NCI-H146 treated with DMSO at 0.1 percent for 48 hours (cell line): ENCODE results near the gene LGALS9.
"Not testable (repeated sequence)": the region's sequence is repeated elsewhere in the genome, so short reads cannot be mapped to it uniquely, and the experiment has no call there.

Experiments used
- DNase-seq: peaks from one replicate; lab custom pipeline; 2025; ENCODE audit not compliant: unreplicated experiment; lab: John Stamatoyannopoulos, UW

Gene LGALS9

DNA sequence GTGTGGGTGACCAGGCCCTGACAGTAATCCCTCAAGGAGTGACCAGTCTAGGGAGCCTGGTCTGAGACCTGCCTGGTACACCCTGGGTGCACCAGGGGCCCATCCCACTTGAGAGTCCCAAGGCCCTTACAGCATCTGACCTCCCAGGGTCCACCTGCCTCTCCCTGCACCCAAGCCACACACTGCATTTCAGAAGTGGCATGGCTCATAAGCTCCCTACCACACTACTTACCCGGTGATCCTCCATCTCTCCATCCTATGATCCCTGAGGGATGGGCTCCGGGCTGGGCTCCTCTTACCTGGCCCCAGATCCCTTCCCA is 40.6 kb downstream of the LGALS9 start:
- no peak for DNase-seq

- not testable (repeated sequence) for DNase-seq
These were observed 41.0 kb downstream of the LGALS9 start for GRCh38 chr17:27671977-27672480.

DNA sequence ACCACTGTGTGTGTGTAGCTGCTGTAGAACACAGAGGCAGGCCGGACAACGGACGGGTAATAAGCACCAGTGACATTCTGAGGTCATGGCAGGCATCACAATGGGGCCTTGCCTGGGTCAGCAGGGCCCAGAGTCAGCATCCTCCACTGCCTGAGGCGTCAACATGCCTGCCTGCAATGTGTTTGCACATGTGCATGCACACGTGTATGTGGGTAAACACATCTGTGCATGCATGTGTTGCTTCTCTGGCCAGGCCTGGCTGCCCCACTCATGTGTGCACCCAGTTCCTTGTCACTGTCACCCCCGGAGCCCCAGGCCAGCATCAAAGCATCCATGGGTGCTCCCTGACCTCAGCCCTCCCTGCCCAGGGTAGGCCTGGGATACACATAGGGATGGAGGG is 43.3 kb downstream of the LGALS9 start:
- DNase-seq = no peak

DNA sequence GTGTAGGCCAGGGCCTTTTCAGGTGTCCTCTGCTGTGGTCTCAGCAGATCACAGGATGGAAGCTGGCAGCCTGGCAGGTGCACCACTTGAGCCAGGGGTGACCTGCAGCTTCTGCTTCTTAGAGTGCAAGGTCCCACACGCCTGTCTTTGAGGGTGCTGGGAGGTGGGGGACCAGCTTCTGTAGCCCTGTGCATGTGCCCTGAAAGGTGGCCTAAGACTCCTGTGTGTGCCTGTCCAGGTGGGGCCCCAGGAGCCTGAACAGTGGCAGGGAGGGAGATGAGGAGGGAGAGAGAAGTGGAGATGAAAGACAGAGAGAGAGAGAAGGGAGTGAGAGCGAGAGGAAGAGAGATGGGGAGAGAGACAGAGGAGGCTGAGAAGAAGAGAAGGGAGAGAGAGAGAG is 46.2 kb downstream of the LGALS9 start:
- no peak for DNase-seq

DNA sequence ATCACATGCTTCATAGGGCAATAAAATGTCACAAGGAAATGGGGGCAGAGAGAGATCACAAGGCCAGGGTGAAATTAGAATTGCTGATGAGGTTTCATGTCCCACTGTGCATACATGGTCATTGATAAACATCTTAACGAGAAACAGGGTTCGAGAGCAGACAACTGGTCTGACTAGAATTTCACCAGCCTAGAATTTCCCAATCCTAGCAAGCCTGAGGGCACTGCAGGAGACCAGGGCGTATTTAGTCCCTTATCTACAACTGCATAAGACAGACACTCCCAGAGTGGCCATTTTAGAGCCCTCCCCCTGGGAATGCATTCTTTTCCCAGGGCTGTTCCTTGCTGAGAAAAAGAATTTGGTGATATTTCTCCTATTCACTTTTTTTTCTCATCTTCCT is 55.3 kb downstream of the LGALS9 start:
- DNase-seq = not testable (repeated sequence)

- DNase-seq = no peak
These were observed 59.9 kb downstream of the LGALS9 start for GRCh38 chr17:27690882-27691281.

GRCh38 chr17:27695254-27695814 is 64.3 kb downstream of the LGALS9 start:
- not testable (repeated sequence) for DNase-seq
